NCI-H2196 (cell line): Measurements from ENCODE around the gene TCF7L2.

Source experiments
- DNase-seq: peaks from one replicate; lab custom pipeline; 2025; ENCODE audit not compliant: unreplicated experiment; lab: John Stamatoyannopoulos, UW

The TCF7L2 gene

GRCh38 chr10:113139699-113140098 is 189.7 kb downstream of the TCF7L2 start:
- DNase-seq, result no peak

- DNase-seq, result no peak
These were observed 190.3 kb downstream of the TCF7L2 start for GRCh38 chr10:113140143-113141011.

DNA sequence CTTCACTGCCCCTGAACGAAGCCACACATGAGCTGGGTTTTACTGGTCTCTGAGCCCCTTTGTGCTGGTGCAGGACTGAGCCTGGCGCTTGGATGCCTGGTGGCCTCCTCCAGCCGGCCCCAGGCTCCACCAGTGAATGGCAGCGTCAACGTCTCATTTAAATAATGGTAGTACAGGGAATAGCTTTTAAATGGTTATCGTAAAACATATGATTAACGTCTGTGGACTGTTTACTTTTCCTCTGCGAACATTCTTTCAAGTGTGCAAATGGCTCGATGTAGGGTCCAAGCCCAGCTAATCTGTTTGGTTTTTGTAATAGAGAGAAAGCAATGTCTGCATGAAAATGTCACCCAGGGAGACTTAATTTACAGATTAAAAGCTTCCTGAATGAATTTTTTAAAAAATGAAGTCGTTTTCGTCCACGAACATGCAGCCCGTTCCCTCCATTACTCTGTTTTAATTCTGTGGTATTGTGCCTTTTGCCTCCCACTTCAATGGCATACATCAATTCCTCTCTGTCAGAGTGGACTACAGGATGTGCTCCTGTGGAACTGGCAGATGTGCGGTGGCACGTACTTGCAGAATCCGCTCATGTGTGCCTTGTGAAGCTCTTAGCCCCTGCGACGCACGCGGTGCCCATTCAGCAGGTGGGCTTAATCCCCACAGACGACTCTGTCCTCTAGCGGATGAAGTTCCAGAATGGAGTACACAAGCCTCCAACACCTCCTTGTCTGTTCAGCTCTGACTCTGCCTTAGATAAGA is 192.7 kb downstream of the TCF7L2 start:
- DNase-seq, result no peak

GRCh38 chr10:113144576-113144975 is 194.5 kb downstream of the TCF7L2 start:
- DNase-seq, result no peak

- DNase-seq, result no peak
These were observed 198.2 kb downstream of the TCF7L2 start for GRCh38 chr10:113148071-113148825.

GRCh38 chr10:113148901-113149300 is 198.9 kb downstream of the TCF7L2 start:
- no peak for DNase-seq

GRCh38 chr10:113149626-113150025 is 199.6 kb downstream of the TCF7L2 start:
- DNase-seq, result no peak

DNA sequence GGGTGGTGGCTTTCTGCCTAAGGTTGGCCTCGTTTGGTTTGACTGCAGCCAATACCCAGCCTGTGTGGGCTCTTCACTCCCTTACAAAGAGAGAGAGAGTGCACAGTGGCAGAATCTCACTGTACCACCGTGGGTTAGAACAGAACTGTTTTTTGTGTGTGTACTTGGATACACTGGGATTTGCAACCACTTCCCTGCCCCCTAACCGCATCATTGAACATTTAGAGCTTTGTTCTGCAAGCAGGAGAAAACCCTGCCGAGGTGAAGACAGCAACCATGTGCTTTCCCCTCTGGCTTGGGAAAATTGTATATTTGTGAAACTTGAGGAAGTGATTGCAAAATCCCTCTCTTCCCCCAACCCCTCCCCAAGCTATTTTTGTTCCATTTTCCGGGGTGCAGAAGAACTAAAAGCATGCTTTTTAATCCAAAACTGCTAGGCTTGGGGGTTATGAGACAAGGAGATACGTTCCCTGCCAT is 201.2 kb downstream of the TCF7L2 start:
- DNase-seq, result no peak

GRCh38 chr10:113153493-113154102 is 203.6 kb downstream of the TCF7L2 start:
- DNase-seq, result no peak

- DNase-seq, result no peak
These were observed 207.4 kb downstream of the TCF7L2 start for GRCh38 chr10:113157441-113157840.

DNA sequence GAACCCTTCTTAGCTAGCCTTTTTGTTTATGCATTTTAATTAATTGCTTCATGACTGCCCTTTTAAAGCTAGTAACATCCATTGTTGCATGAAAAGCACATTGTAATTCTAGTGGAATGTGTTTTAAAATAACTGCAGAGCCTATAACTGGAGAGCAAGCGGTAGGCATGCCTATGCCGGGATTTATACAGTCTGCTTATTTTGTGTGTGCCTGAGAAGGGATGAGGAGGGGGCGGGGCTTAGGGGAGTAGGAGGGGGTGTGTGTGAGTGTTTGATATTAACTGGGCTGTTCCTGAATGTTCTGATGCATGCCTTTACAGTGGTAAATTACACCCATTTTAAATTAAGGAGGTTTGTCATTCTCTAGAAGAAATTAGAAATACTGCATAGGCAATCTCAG is 208.1 kb downstream of the TCF7L2 start:
- DNase-seq, result no peak

- no peak for DNase-seq
These were observed 209.5 kb downstream of the TCF7L2 start for GRCh38 chr10:113159563-113159962.

- no peak for DNase-seq
These were observed 210.6 kb downstream of the TCF7L2 start for GRCh38 chr10:113160641-113161040.

DNA sequence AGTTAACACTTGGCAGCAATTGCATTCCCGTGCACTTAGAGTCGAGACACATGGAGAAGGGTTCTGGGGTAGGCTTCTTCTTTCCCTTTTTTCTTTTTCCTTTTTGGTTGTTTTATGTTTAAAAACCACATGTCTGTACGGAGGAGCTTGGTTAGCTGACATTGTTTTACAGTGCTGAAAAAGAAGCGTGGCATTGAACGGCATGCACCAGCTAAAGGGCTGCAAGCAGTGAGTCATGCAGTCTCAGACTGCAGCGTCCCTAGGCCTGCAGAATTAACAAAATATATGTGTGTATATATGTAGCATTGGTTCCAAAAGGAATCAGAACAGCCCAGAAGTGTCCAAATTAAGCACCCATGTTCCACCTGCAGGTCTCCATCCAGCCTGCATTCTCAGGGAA is 211.0 kb downstream of the TCF7L2 start:
- no peak for DNase-seq

- DNase-seq, result no peak
These were observed 212.9 kb downstream of the TCF7L2 start for GRCh38 chr10:113162960-113163359.

GRCh38 chr10:113165673-113166072 is 215.6 kb downstream of the TCF7L2 start:
- DNase-seq, result no peak

DNA sequence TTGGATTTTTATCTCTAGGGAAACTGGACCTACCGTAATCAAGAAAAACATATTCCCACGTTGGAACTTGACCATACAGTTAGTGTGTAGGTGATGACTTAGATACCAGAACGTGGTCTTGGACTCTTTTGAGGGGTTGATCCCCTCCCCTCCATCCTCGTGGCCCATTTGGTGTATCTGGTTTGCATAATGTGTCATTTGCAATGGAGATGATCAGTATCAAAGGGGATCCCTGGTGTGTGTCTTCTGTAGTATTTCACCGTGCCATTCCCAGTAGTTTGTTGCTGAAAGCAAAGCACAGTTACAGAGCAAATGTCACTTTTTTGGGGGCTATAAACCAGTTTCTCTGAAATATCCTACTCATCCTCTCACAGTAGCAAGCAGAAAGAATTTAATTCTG is 217.7 kb downstream of the TCF7L2 start:
- no peak for DNase-seq

- no peak for DNase-seq
These were observed 218.5 kb downstream of the TCF7L2 start for GRCh38 chr10:113168584-113168983.

DNA sequence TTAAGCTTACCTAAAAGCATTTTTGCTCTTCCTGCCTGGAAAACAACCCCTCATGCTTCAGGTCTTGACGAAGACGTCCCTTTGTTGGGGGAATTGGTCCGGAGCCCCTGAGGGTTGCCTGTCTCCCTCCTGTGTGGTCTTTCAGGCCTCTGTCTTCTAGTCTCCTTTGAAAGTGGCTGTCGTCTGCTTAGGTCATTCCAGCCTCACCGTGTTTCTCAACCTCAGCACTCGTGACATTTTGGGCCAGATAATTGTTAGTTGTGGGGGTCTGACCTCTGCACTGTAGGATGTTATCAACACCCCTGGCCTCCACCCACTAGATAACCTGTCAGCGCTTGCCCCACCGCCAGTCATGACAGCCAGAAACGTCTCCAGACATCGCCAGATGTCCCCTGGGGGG is 219.1 kb downstream of the TCF7L2 start:
- DNase-seq, result no peak

- DNase-seq, result no peak
These were observed 219.9 kb downstream of the TCF7L2 start for GRCh38 chr10:113169853-113170460.

GRCh38 chr10:113171662-113172061 is 221.6 kb downstream of the TCF7L2 start:
- DNase-seq, result no peak
